Heart right ventricle (tissue), 16 donors: ENCODE data around the gene BPIFA3. TPM values are rescaled to one million over a fixed set of nuclear protein-coding genes. Genes with fewer than 3 reads are reported as not detected.

Experiments used
- ATAC-seq, 8 donors: fragments of 200-7000 bp; cut with Tn5 transposase; one replicate each; pipeline ENCODE4 v1.9.1; 2020; ENCODE audit warnings: mild to moderate bottlenecking in 8 of 8, moderate library complexity in 8 of 8, moderate number of reproducible peaks in 1 of 8
- DNase-seq, 2 donors: peaks; one replicate each; pipeline ENCODE4 v3.0.0-alpha.2; 2020
- H3K27ac ChIP-seq, 10 donors: fragments of 200-600 bp; sonication (generic) in 2 of 10; one replicate each; pipeline versions ENCODE4 v1.5.0 to v1.8.0; 2020 to 2022; ENCODE audit warnings: mild to moderate bottlenecking in 3 of 10
- H3K27me3 ChIP-seq, 7 donors: fragments of 200-600 bp; one replicate each; pipeline ENCODE4 v1.8.0; 2021 to 2022; ENCODE audit warnings: mild to moderate bottlenecking in 2 of 7
- H3K36me3 ChIP-seq, 9 donors: fragments of 200-600 bp; sonication (generic) in 1 of 9; one replicate each; pipeline versions ENCODE4 v1.5.0 to v1.8.0; 2020 to 2022; ENCODE audit warnings: mild to moderate bottlenecking in 2 of 9
- H3K4me1 ChIP-seq, 9 donors: fragments of 200-600 bp; sonication (generic) in 1 of 9; one replicate each; pipeline versions ENCODE4 v1.5.0 to v1.8.0; 2020 to 2022; ENCODE audit warnings: mild to moderate bottlenecking in 4 of 9
- H3K4me3 ChIP-seq, 10 donors: fragments of 200-600 bp; sonication (generic) in 2 of 10; one replicate each; pipeline versions ENCODE4 v1.5.0 to v1.8.0; 2020 to 2022; ENCODE audit warnings: mild to moderate bottlenecking in 7 of 10, moderate library complexity in 2 of 10
- H3K9me3 ChIP-seq, 11 donors: fragments of 200-600 bp in 10 of 11; sonication (generic) in 2 of 11; one replicate each; pipeline versions ENCODE4 v1.5.0 to v1.8.0; 2013 to 2022; ENCODE audit warnings: mild to moderate bottlenecking in 2 of 11, control low read depth in 1 of 11, moderate library complexity in 1 of 11
- CTCF ChIP-seq, 9 donors: fragments of 200-600 bp; sonication (generic) in 2 of 9; IDR thresholded peaks; one replicate each; pipeline versions ENCODE4 v1.5.0 to v1.8.0; 2021 to 2022; ENCODE audit warnings: antibody characterized with exemption in 9 of 9, mild to moderate bottlenecking in 5 of 9, moderate library complexity in 1 of 9
- WGBS, 2 donors: extraction: QIAGEN DNeasy Blood & Tissue Kit; methylation state at CpG; one replicate each; pipeline ENCODE4 v1.1.7; 2013; ENCODE audit warnings: inconsistent platforms in 1 of 2; 5-methylcytosine and 5-hydroxymethylcytosine counted together
- intact Hi-C, 10 donors: fragments of 100-400 bp; cut with DNase I; formaldehyde crosslinking; loops; one replicate each; pipeline versions ENCODE4 v1.11.1 to v1.14.2; 2022
- polyA plus RNA-seq, 2 donors: library from polyadenylated mRNA; stranded (reverse); fragments of 200-250 nt; gene quantifications; one replicate each; pipeline ENCODE4 v1.2.3, GENCODE V29; 2013
- total RNA-seq, 10 donors: library from RNA; stranded (reverse); fragmentation: NEBNext Ultra II Directional in 3 of 10; extraction: Animal tissue kit (Norgen Biotek cat#: 25700) in 3 of 10; gene quantifications; one replicate each; pipeline versions ENCODE4 v1.2.1 to v1.2.4, GENCODE V29; 2021 to 2023
- donor health status: Arrhythmogenic right ventricular cardiomyopathy.
- donor health status: ischemic (EF 13 %, LVEDD 7.1; RV severe dilation, severe dysfunction).
- donor health status: healthy with polysubstance abuse.
- donor health status: DM: no; HTN: yes; CAD: no.
- donor health status: DM: no; HTN: no; CAD: no.
- donor health status: ischemic (EF 25% LVEDD 6.9; RV normal size, moderate dysfunction).
- donor health status: ischemic (EF 25% LVEDD 5.7; RV mildly dilated, moderate dysfunction).
- donor health status: healthy.
- donor health status: DM: yes; HTN: yes; CAD: no.
- donor health status: Ischemic cardiomyopathy.
- donor health status: ischemic (EF 35%, LVEDD 5.7; RV mildly dilated, moderate dysfunction).
- donor health status: nonischemic (EF 11% LVEDD 7.7; RV severe dilation, severe dysfunction).
- donor health status: DM: yes; HTN: yes; CAD: no.
- donor health status: PGD.
- donor health status: ischemic (EF 29% LVEDD 5.4; RV normal size, mild dysfunction).
- donor health status: nonischemic (EF 23%, LVEDD 6.1; RV moderate dilation, normal function).

The BPIFA3 gene
- total and polyA plus RNA-seq, 12 donors: not detected

- ATAC-seq: no peak
- TF ChIP-seq CTCF (IDR thresholded peaks at IDR 0.05): no peak
- peaks cover 0 to 18% (median 5%) of the 10 kb centered on the region in 11 donors for H3K9me3 ChIP-seq
- peaks cover 0 to 5% (median 0%) of the 10 kb centered on the region in 7 donors for H3K27me3 ChIP-seq
- no peak overlapping the region for H3K27ac ChIP-seq
- no peak for DNase-seq
- H3K36me3 ChIP-seq: no peaks in the 10 kb centered on the region
- whole genome bisulfite sequencing, 2 donors: 87 to 91% methylated on average over 3 of the region's 3 CpGs
- no peak overlapping the region for H3K4me3 ChIP-seq
- no peaks in the 10 kb centered on the region for H3K4me1 ChIP-seq
- intact Hi-C loops: no loop called here
Measured at GRCh38 chr20:33175123-33175522, 42.0 kb upstream of the BPIFA3 start.

GRCh38 chr20:33176101-33176500, 41.1 kb upstream of the BPIFA3 start:
- no peak for TF ChIP-seq CTCF (IDR thresholded peaks at IDR 0.05)
- Histone ChIP-seq H3K36me3 (no peaks in the 10 kb centered on the region), H3K27ac (no peak overlapping the region), H3K4me1 (no peaks in the 10 kb centered on the region), H3K4me3 (no peak overlapping the region), H3K27me3 (peaks cover 0 to 5% (median 0%) of the 10 kb centered on the region in 7 donors), H3K9me3 (peaks cover 0 to 8% (median 0%) of the 10 kb centered on the region in 11 donors)
- DNase-seq: no peak
- ATAC-seq: no peak
- WGBS, 2 donors: 69 to 82% methylated on average over 3 of the region's 3 CpGs
- intact Hi-C loops: no loop called here

DNA sequence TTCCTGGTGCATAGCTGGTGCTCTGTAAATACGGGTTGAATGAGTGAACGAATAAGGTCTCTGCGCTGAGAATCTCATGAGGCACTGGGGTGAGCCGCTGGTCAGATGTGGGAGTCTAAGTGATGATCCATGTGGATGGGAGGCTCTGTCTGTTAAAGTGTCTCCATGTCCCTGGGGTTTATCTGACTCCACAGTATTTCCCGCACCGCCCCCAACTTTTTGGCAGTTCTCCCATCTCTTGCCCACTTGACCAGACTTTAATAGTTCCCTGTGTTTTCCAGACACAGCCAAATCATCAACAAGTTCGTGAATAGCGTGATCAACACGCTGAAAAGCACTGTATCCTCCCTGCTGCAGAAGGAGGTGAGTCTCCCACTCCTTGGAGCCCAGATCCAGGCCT, 39.3 kb upstream of the BPIFA3 start:
- DNase-seq (no peak), ATAC-seq (no peak)

DNA sequence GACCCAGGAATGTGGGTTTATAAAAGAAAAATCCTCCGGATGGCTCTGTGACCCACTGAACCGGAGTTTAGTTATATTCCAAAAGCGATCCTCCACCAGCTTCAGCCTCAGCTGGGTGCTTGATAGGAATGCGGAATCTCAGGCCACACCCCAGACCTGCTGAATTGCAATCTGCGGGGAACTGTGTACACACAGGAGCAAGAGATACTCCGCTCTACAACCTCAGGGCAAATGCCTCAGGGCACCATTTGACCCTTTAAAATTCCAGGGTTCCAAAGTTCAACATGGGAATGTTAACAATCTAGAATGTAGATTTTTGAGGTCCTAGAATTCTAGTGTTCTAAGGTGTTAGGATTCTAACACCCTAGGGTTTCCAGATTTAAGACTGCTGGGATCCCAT, 38.4 kb upstream of the BPIFA3 start:
- H3K4me1 ChIP-seq: no peaks in the 10 kb centered on the region
- DNase-seq: no peak
- WGBS, 2 donors: 69 to 71% methylated on average over 6 of the region's 6 CpGs
- no peak for TF ChIP-seq CTCF (IDR thresholded peaks at IDR 0.05)
- H3K27me3 ChIP-seq: peaks cover 0 to 6% (median 0%) of the 10 kb centered on the region in 7 donors
- no peak for ATAC-seq
- H3K9me3 ChIP-seq: peaks cover 0 to 5% (median 0%) of the 10 kb centered on the region in 11 donors
- no peaks in the 10 kb centered on the region for H3K36me3 ChIP-seq
- H3K27ac ChIP-seq: no peak overlapping the region
- intact Hi-C loops: no loop called here
- no peak overlapping the region for H3K4me3 ChIP-seq

More for the DNA sequence above, 39.3 kb upstream of the BPIFA3 start:
- Histone ChIP-seq H3K27me3 (peaks cover 0 to 5% (median 0%) of the 10 kb centered on the region in 7 donors), H3K9me3 (no peaks in the 10 kb centered on the region), H3K27ac (no peak overlapping the region), H3K36me3 (no peaks in the 10 kb centered on the region), H3K4me1 (no peaks in the 10 kb centered on the region), H3K4me3 (no peak overlapping the region)
- WGBS, 2 donors: 55 to 61% methylated on average over 9 of the region's 9 CpGs
- TF ChIP-seq CTCF (IDR thresholded peaks at IDR 0.05): no peak
- intact Hi-C loops: no loop called here
